Measurements from ENCODE around the gene RBKS. TPM values are rescaled to one million over a fixed set of nuclear protein-coding genes. Genes with fewer than 3 reads are reported as not detected.
A peak's percentile ranks its signal among the peaks of the same experiment; 100 is the strongest.

RBKS gene
- total RNA-seq, 4 donors from 2014 or later = 0.63 to 5.8 (median 2.5) TPM

GRCh38 chr2:27902098-27902497 lies 11.9 kb upstream of the RBKS start:
- Histone ChIP-seq H3K9me3 (no peaks in the 10 kb centered on the region), H3K4me3 (no peak overlapping the region), H3K27ac (replicated peaks in 1 of 4) (no peak overlapping the region), H3K36me3 (peaks cover 0 to 18% (median 8%) of the 10 kb centered on the region in 4 donors), H3K27me3 (no peaks in the 10 kb centered on the region), H3K4me1 (peaks cover 11 to 31% (median 21%) of the 10 kb centered on the region in 4 donors)
- 86% methylated on average over 1 of the region's 1 CpG for WGBS
- DNase-seq (ENCODE audit: extremely low spot score) = no peak
- intact Hi-C loops (cut with DNase I) = no loop called here
- TF ChIP-seq CTCF (IDR thresholded peaks at IDR 0.05) (no peak), POLR2A (IDR thresholded peaks at IDR 0.05; ENCODE audit: low read depth) (no peak), POLR2AphosphoS5 (IDR thresholded peaks at IDR 0.05) (no peak), EP300 (IDR thresholded peaks at IDR 0.05) (no peak)

GRCh38 chr2:27901234-27901633 lies 11.0 kb upstream of the RBKS start:
- peaks cover 7 to 28% (median 19%) of the 10 kb centered on the region in 4 donors for H3K4me1 ChIP-seq

GRCh38 chr2:27897717-27898116 lies 7.5 kb upstream of the RBKS start:
- intact Hi-C loops (cut with DNase I) = no loop called here
- no peak for TF ChIP-seq CTCF (IDR thresholded peaks at IDR 0.05)
- no peak for TF ChIP-seq POLR2AphosphoS5 (IDR thresholded peaks at IDR 0.05)
- TF ChIP-seq EP300 (IDR thresholded peaks at IDR 0.05) = no peak
- TF ChIP-seq POLR2A (IDR thresholded peaks at IDR 0.05; ENCODE audit: low read depth) = no peak
- Histone ChIP-seq H3K9me3 (no peaks in the 10 kb centered on the region), H3K36me3 (peaks cover 0 to 33% (median 20%) of the 10 kb centered on the region in 4 donors), H3K27ac (replicated peaks in 1 of 4) (peak overlapping the region in 1 of 4 donors; percentile 2), H3K4me3 (no peak overlapping the region), H3K27me3 (no peaks in the 10 kb centered on the region), H3K4me1 (peaks cover 0 to 8% (median 2%) of the 10 kb centered on the region in 4 donors)
- DNase-seq (ENCODE audit: extremely low spot score) = no peak

More at GRCh38 chr2:27901234-27901633, 11.0 kb upstream of the RBKS start:
- TF ChIP-seq POLR2A (IDR thresholded peaks at IDR 0.05; ENCODE audit: low read depth) (no peak), CTCF (IDR thresholded peaks at IDR 0.05) (no peak), POLR2AphosphoS5 (IDR thresholded peaks at IDR 0.05) (no peak), EP300 (IDR thresholded peaks at IDR 0.05) (no peak)
- Histone ChIP-seq H3K4me3 (no peak overlapping the region), H3K9me3 (no peaks in the 10 kb centered on the region), H3K36me3 (peaks cover 0 to 27% (median 17%) of the 10 kb centered on the region in 4 donors), H3K27ac (replicated peaks in 1 of 4) (no peak overlapping the region), H3K27me3 (no peaks in the 10 kb centered on the region)
- intact Hi-C loops (cut with DNase I) = no loop called here
- no peak for DNase-seq (ENCODE audit: extremely low spot score)
- 86% methylated on average over 1 of the region's 1 CpG for WGBS

- 68% methylated on average over 3 of the region's 3 CpGs for WGBS
- no peaks in the 10 kb centered on the region for H3K9me3 ChIP-seq
- TF ChIP-seq POLR2A (IDR thresholded peaks at IDR 0.05; ENCODE audit: low read depth) = no peak
- no peak for TF ChIP-seq CTCF (IDR thresholded peaks at IDR 0.05)
- no peak for TF ChIP-seq EP300 (IDR thresholded peaks at IDR 0.05)
- TF ChIP-seq POLR2AphosphoS5 (IDR thresholded peaks at IDR 0.05) = no peak
- no peak overlapping the region for H3K27ac ChIP-seq (replicated peaks in 1 of 4)
- DNase-seq (ENCODE audit: extremely low spot score) = no peak
- intact Hi-C loops (cut with DNase I) = no loop called here
- H3K4me1 ChIP-seq = peaks cover 17 to 35% (median 33%) of the 10 kb centered on the region in 4 donors
- H3K4me3 ChIP-seq = no peak overlapping the region
- no peaks in the 10 kb centered on the region for H3K27me3 ChIP-seq
- H3K36me3 ChIP-seq = peaks cover 0 to 17% (median 14%) of the 10 kb centered on the region in 4 donors
Observed at GRCh38 chr2:27893006-27893405, 2.8 kb upstream of the RBKS start.

GRCh38 chr2:27891673-27892105 lies 1.5 kb upstream of the RBKS start:
- peaks cover 0 to 12% (median 7%) of the 10 kb centered on the region in 4 donors for H3K36me3 ChIP-seq
- no peaks in the 10 kb centered on the region for H3K27me3 ChIP-seq
- peaks cover 20 to 39% (median 38%) of the 10 kb centered on the region in 4 donors for H3K4me1 ChIP-seq
- no peaks in the 10 kb centered on the region for H3K9me3 ChIP-seq
- WGBS = 82% methylated on average over 5 of the region's 5 CpGs
- TF ChIP-seq POLR2A (IDR thresholded peaks at IDR 0.05; ENCODE audit: low read depth) = no peak
- TF ChIP-seq EP300 (IDR thresholded peaks at IDR 0.05) = no peak
- TF ChIP-seq CTCF (IDR thresholded peaks at IDR 0.05) = no peak
- TF ChIP-seq POLR2AphosphoS5 (IDR thresholded peaks at IDR 0.05) = no peak
- peak overlapping the region; percentile 89 to 97 (median 91) for H3K27ac ChIP-seq (replicated peaks in 1 of 4)
- peak overlapping the region in 2 of 4 donors; percentile 69 to 83 for H3K4me3 ChIP-seq
- DNase-seq (ENCODE audit: extremely low spot score) = no peak
- intact Hi-C loops (cut with DNase I) = loop anchor here (2.0 kb wide), 1 partner anchor 503 kb away; no protein-coding TSS in a partner anchor

All from esophagus muscularis mucosa (tissue), 4 donors.